K562 (cell line): ENCODE results near the gene SET. TPM values are rescaled to one million over a fixed set of nuclear protein-coding genes. Genes with fewer than 3 reads are reported as not detected.

ENCODE experiments used
- ARNT ChIP-seq, 2 experiments: fragments of 450-650 bp; IDR thresholded peaks; 2 replicates each; pipeline ENCODE4 v1.6.1; 2016; ENCODE audit warnings: mild to moderate bottlenecking in 1 of 2
- CC2D1A ChIP-seq: fragments of 450-650 bp; IDR thresholded peaks from 2 replicates; pipeline ENCODE4 v1.6.1; 2017; ENCODE audit warnings: mild to moderate bottlenecking
- CEBPG ChIP-seq, 3 experiments: fragments of 200-800 bp in 1 of 3; sonication (Bioruptor generic) in 1 of 3; sonication (generic) in 1 of 3; formaldehyde crosslinking in 1 of 3; IDR thresholded peaks in 2 of 3; conservative IDR thresholded peaks in 1 of 3; 2 replicates each; pipeline versions ENCODE4 v1.6.1 to v1.8.0; 2016 to 2022; ENCODE audit warnings: missing compliant biosample characterization in 2 of 3, missing genetic modification characterization in 2 of 3, mild to moderate bottlenecking in 1 of 3, missing genetic modification reagents in 1 of 3
- CHD1 ChIP-seq: fragments of 200-600 bp; sonication (generic); IDR thresholded peaks from one replicate; pipeline ENCODE4 v1.6.1; 2012; ENCODE audit warnings: mild to moderate bottlenecking, moderate library complexity, low read length, inconsistent platforms
- FOXK1 ChIP-seq: sonication (generic); formaldehyde crosslinking; IDR thresholded peaks from 2 replicates; pipeline ENCODE4 v1.8.0; 2022; ENCODE audit warnings: missing genetic modification reagents, mild to moderate bottlenecking, borderline replicate concordance
- HEY1 ChIP-seq: fragments of 250-450 bp; sonication (Bioruptor Pico); IDR thresholded peaks from 2 replicates; pipeline ENCODE4 v1.5.0; 2020; ENCODE audit warnings: mild to moderate bottlenecking, moderate library complexity, borderline replicate concordance
- KLF16 ChIP-seq: IDR thresholded peaks from 2 replicates; pipeline ENCODE4 v1.6.1; 2016; ENCODE audit warnings: antibody characterized with exemption
- MCM7 ChIP-seq, 2 experiments: fragments of 450-650 bp; IDR thresholded peaks; 2 replicates each; pipeline ENCODE4 v1.6.1; 2016 to 2018
- MTA3 ChIP-seq: fragments of 450-650 bp; formaldehyde crosslinking; IDR thresholded peaks from 2 replicates; pipeline ENCODE4 v1.6.1; 2017; ENCODE audit warnings: mild to moderate bottlenecking, borderline replicate concordance
- MYBL2 ChIP-seq, 2 experiments: fragments of 450-650 bp in 1 of 2; sonication (generic) in 1 of 2; formaldehyde crosslinking in 1 of 2; IDR thresholded peaks; 2 replicates each; pipeline versions ENCODE4 v1.6.1 to v1.8.1; 2017 to 2022; ENCODE audit warnings: borderline replicate concordance in 1 of 2, inconsistent platforms in 1 of 2, low read depth in 1 of 2, mild to moderate bottlenecking in 1 of 2, missing genetic modification reagents in 1 of 2, moderate library complexity in 1 of 2
- NCOA2 ChIP-seq, 2 experiments: fragments of 450-650 bp; IDR thresholded peaks; 2 replicates each; pipeline ENCODE4 v1.6.1; 2018; ENCODE audit warnings: mild to moderate bottlenecking in 2 of 2, moderate library complexity in 1 of 2; ENCODE audit not compliant: partially characterized antibody in 2 of 2
- NR2F6 ChIP-seq: fragments of 450-650 bp; formaldehyde crosslinking; IDR thresholded peaks from 2 replicates; pipeline ENCODE4 v1.4.0; 2020; ENCODE audit warnings: mild to moderate bottlenecking
- PCBP1 ChIP-seq: fragments of 200-400 bp; formaldehyde crosslinking; IDR thresholded peaks from 2 replicates; pipeline ENCODE4 v1.6.1; 2018; ENCODE audit warnings: mild to moderate bottlenecking, low read depth, low read length; ENCODE audit not compliant: poor library complexity, severe bottlenecking
- POLR2G ChIP-seq: fragments of 200-400 bp; formaldehyde crosslinking; IDR thresholded peaks from 2 replicates; pipeline ENCODE4 v1.6.1; 2017; ENCODE audit warnings: low read depth, mild to moderate bottlenecking, antibody characterized with exemption, low read length, moderate library complexity
- RBBP5 ChIP-seq: fragments of 200-600 bp; sonication (generic); IDR thresholded peaks from 2 replicates; pipeline ENCODE4 v1.6.1; 2012; ENCODE audit warnings: borderline replicate concordance, mild to moderate bottlenecking, low read length, control low read depth, inconsistent platforms; ENCODE audit not compliant: insufficient read depth, poor library complexity, severe bottlenecking
- RBM22 ChIP-seq: fragments of 200-400 bp; formaldehyde crosslinking; IDR thresholded peaks from 2 replicates; pipeline ENCODE4 v1.6.1; 2018; ENCODE audit warnings: low read length, low read depth; ENCODE audit not compliant: poor library complexity, severe bottlenecking
- RFX7 ChIP-seq: fragments of 250-450 bp; sonication (Bioruptor Pico); IDR thresholded peaks from 2 replicates; pipeline ENCODE4 v1.5.1; 2021; ENCODE audit warnings: mild to moderate bottlenecking
- SMAD2 ChIP-seq: fragments of 150-350 bp; IDR thresholded peaks from 2 replicates; pipeline ENCODE4 v1.6.1; 2014; ENCODE audit warnings: low read depth, mild to moderate bottlenecking, low read length
- SMARCA4 ChIP-seq: fragments of 450-650 bp; IDR thresholded peaks from 2 replicates; pipeline ENCODE4 v1.6.1; 2016
- SMARCB1 ChIP-seq: IDR thresholded peaks from 2 replicates; pipeline ENCODE4 v1.6.1; 2011; ENCODE audit warnings: improper control_type of control experiment, low read depth; ENCODE audit not compliant: insufficient read length
- SMC3 ChIP-seq: conservative IDR thresholded peaks from 2 replicates; pipeline ENCODE4 v1.6.1; 2011; ENCODE audit warnings: low read depth, low read length, improper control_type of control experiment; ENCODE audit not compliant: insufficient read depth
- SNRNP70 ChIP-seq: fragments of 200-400 bp; formaldehyde crosslinking; optimal IDR thresholded peaks from 2 replicates; pipeline ENCODE3; 2017; ENCODE audit warnings: low read depth, low read length
- TCF3 ChIP-seq: sonication (generic); formaldehyde crosslinking; IDR thresholded peaks from 2 replicates; pipeline ENCODE4 v1.4.0; 2020; ENCODE audit warnings: mild to moderate bottlenecking, missing genetic modification reagents
- ZBTB17 ChIP-seq: fragments of 450-650 bp; formaldehyde crosslinking; IDR thresholded peaks from 2 replicates; pipeline ENCODE4 v1.4.0; 2020; ENCODE audit warnings: mild to moderate bottlenecking
- ZNF586 ChIP-seq: fragments of 450-650 bp; formaldehyde crosslinking; conservative IDR thresholded peaks from 2 replicates; pipeline ENCODE4 v1.4.0; 2020; ENCODE audit warnings: mild to moderate bottlenecking, moderate library complexity
- polyA plus RNA-seq, 8 experiments: library from polyadenylated mRNA; depleted of rRNA in 4 of 8; stranded (reverse) in 5 of 8; unstranded in 3 of 8; fragments of >200 nt; fragmentation: Nextera tagmentation in 2 of 8; fragmentation: Illumina TruSeq in 1 of 8; extraction: Ambion mirVana in 2 of 8; extraction: Trizol in 1 of 8; gene quantifications; 2 replicates each; pipeline versions ENCODE4 v1.2.1 to v1.2.3, GENCODE V29; 2011 to 2014; ENCODE audit warnings: inconsistent platforms in 1 of 8, missing spikeins in 1 of 8
- total RNA-seq, 7 experiments: library from RNA; depleted of rRNA in 6 of 7; stranded (reverse); fragments of >200 nt in 6 of 7; fragmentation: Illumina TruSeq in 2 of 7; extraction: Trizol in 2 of 7; gene quantifications; 2 replicates each; pipeline versions ENCODE4 v1.2.1 to v1.2.3, GENCODE V29; 2011 to 2021; ENCODE audit warnings: low replicate concordance in 1 of 7
- TF ChIP-seq, protein P1 (sequence below): fragments of 450-650 bp; IDR thresholded peaks from 2 replicates; pipeline ENCODE4 v1.6.1; 2016; ENCODE audit warnings: mild to moderate bottlenecking
- TF ChIP-seq, protein P2 (sequence below): fragments of 250-450 bp; sonication (Bioruptor Pico); IDR thresholded peaks from 2 replicates; pipeline ENCODE4 v1.8.0; 2022; ENCODE audit warnings: inconsistent platforms

The SET gene
- total and polyA plus RNA-seq, 9 of the 15 experiments (the other 6 are each of a cell fraction or from before 2014, with no cell fraction given): 404 to 1,447 (median 907) TPM

DNA sequence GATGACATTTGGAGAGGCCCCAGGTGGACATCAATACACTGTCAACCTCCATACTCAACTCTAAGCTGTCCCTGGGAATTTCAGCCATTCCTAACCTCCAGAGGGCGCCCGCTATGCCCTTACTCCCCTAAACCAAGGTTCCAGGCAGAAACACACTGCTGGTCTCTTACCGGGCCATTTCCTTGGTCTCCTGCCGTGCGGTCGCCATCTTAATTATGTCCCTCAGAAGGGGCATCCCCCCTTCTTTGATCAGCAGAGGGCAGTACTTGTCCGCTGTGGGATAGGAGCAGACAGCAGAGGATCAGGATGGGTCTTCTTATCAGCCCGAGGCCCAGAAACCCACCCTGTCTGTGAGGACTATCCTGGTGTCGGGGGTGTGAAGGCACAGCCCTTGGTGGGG lies 44.2 kb downstream of the SET start (continued):
- TF ChIP-seq, protein P1, sequence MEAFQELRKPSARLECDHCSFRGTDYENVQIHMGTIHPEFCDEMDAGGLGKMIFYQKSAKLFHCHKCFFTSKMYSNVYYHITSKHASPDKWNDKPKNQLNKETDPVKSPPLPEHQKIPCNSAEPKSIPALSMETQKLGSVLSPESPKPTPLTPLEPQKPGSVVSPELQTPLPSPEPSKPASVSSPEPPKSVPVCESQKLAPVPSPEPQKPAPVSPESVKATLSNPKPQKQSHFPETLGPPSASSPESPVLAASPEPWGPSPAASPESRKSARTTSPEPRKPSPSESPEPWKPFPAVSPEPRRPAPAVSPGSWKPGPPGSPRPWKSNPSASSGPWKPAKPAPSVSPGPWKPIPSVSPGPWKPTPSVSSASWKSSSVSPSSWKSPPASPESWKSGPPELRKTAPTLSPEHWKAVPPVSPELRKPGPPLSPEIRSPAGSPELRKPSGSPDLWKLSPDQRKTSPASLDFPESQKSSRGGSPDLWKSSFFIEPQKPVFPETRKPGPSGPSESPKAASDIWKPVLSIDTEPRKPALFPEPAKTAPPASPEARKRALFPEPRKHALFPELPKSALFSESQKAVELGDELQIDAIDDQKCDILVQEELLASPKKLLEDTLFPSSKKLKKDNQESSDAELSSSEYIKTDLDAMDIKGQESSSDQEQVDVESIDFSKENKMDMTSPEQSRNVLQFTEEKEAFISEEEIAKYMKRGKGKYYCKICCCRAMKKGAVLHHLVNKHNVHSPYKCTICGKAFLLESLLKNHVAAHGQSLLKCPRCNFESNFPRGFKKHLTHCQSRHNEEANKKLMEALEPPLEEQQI: no peak
- TF ChIP-seq NR2F6 (CRISPR knock-in tag) (no peak), ZNF586 (CRISPR knock-in tag) (no peak), SMARCB1 (no peak), MCM7 (IDR thresholded peaks at IDR 0.05) (no peak), MTA3 (0 out of 2 replicates have a peak, but pooled peaks have one; percentile 75), POLR2G (no peak), SMARCA4 (no peak), PCBP1 (no peak), MYBL2 (IDR thresholded peaks at IDR 0.05; ENCODE audit: low read depth) (no peak), MYBL2 (CRISPR knock-in tag; IDR thresholded peaks at IDR 0.05; ENCODE audit: borderline replicate concordance) (no peak), SMAD2 (no peak), SNRNP70 (no peak), HEY1 (CRISPR knock-in tag) (no peak), FOXK1 (no peak), CC2D1A (peak; percentile 77; the same call in 1 of the 2 replicates), CEBPG (CRISPR knock-in tag; IDR thresholded peaks at IDR 0.05) (no peak), CEBPG (tag; conservative IDR thresholded peaks at IDR 0.05 in 1 of 2, IDR thresholded peaks at IDR 0.05 in 1 of 2) (no peak), ARNT (IDR thresholded peaks at IDR 0.05) (0 out of 4 replicates have a peak, but pooled peaks of 1 of the 2 experiments have one; percentile 21), KLF16 (no peak; the same call in 1 of the 2 replicates), RBBP5 (no peak), ZBTB17 (CRISPR knock-in tag) (no peak), CHD1 (no peak), SMC3 (peak; percentile 84), NCOA2 (IDR thresholded peaks at IDR 0.05; ENCODE audit: partially characterized antibody in 2 of 2) (no peak), TCF3 (CRISPR knock-in tag) (no peak; the same call in 1 of the 2 replicates), RBM22 (no peak), RFX7 (CRISPR knock-in tag) (no peak)
- TF ChIP-seq, protein P2, sequence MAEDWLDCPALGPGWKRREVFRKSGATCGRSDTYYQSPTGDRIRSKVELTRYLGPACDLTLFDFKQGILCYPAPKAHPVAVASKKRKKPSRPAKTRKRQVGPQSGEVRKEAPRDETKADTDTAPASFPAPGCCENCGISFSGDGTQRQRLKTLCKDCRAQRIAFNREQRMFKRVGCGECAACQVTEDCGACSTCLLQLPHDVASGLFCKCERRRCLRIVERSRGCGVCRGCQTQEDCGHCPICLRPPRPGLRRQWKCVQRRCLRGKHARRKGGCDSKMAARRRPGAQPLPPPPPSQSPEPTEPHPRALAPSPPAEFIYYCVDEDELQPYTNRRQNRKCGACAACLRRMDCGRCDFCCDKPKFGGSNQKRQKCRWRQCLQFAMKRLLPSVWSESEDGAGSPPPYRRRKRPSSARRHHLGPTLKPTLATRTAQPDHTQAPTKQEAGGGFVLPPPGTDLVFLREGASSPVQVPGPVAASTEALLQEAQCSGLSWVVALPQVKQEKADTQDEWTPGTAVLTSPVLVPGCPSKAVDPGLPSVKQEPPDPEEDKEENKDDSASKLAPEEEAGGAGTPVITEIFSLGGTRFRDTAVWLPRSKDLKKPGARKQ (CRISPR knock-in tag): no peak
